BLaER1 (cell line): ENCODE measurements around the gene KDM1A.

Source experiments
- H3K27ac ChIP-seq: shearing (Covaris generic); formaldehyde crosslinking; 2 replicates; pipeline ENCODE4 v1.8.1; 2022
- H3K27me3 ChIP-seq: shearing (Covaris generic); formaldehyde crosslinking; 2 replicates; pipeline ENCODE4 v1.8.1; 2022
- H3K36me3 ChIP-seq: shearing (Covaris generic); formaldehyde crosslinking; 2 replicates; pipeline ENCODE4 v1.8.1; 2022
- H3K4me1 ChIP-seq: shearing (Covaris generic); formaldehyde crosslinking; 2 replicates; pipeline ENCODE4 v1.8.1; 2022
- H3K4me2 ChIP-seq: shearing (Covaris generic); formaldehyde crosslinking; 2 replicates; pipeline ENCODE4 v1.8.1; 2022
- H3K4me3 ChIP-seq: shearing (Covaris generic); formaldehyde crosslinking; 2 replicates; pipeline ENCODE4 v1.8.1; 2022
- H3K9ac ChIP-seq: shearing (Covaris generic); formaldehyde crosslinking; 2 replicates; pipeline ENCODE4 v1.8.1; 2022
- H3K9me3 ChIP-seq: shearing (Covaris generic); formaldehyde crosslinking; 2 replicates; pipeline ENCODE4 v1.8.1; 2022
- H4K20me1 ChIP-seq: shearing (Covaris generic); formaldehyde crosslinking; 2 replicates; pipeline ENCODE4 v1.8.1; 2022
- Cebpa-rat ChIP-seq: shearing (Covaris generic); IDR thresholded peaks from 2 replicates; pipeline ENCODE4 v1.8.1; 2022

KDM1A gene

DNA sequence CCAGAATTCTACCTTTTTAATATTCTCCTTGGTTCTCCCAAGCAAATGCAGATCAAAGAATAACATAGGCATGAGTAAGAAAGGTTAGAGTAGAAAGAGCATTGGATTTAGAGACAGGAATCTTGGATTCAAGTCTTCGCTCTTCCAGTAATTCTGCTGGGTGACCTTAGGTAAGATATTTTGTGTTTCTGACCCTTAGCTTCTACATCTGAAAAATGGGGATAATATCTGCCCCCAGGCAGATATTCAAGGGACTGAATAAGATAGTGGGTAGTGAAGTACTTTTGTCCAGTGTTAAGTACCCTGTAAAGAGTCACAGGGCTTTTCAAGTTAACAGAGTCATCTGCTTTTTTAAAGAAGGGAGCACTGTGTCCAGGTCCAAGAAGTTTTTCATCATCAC, 70.8 kb downstream of the KDM1A start:
- no peak for TF ChIP-seq Cebpa-rat
- Histone ChIP-seq H3K27me3 (no peaks in the 10 kb centered on the region), H3K36me3 (peaks cover 94% of the 10 kb centered on the region), H3K4me3 (no peak overlapping the region), H3K9ac (no peak overlapping the region), H4K20me1 (peaks cover 74% of the 10 kb centered on the region), H3K9me3 (no peaks in the 10 kb centered on the region), H3K4me2 (no peak overlapping the region), H3K27ac (no peak overlapping the region), H3K4me1 (no peaks in the 10 kb centered on the region)

DNA sequence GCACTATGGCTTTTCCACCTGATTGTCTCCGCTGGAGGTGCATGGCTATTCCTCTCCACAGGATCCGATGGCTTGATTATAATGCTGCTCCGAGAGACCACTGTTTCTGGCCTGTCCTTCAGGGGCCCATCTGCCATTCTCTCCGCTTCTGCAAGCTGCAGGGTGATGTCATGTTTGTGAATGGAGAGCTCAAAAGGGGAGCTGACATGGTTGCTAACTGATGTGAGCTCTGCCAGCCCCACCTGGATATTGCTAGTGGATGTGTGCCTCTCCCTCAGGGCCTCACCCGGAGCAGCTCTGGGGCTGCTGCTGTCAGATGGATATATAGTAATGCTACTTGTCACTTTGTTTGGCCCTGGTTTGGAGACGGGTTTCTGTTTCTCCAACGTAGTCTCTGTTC, 72.3 kb downstream of the KDM1A start:
- no peak overlapping the region for H3K4me3 ChIP-seq
- no peak overlapping the region for H3K27ac ChIP-seq
- no peak overlapping the region for H3K9ac ChIP-seq
- no peak for TF ChIP-seq Cebpa-rat
- no peaks in the 10 kb centered on the region for H3K4me1 ChIP-seq
- H3K36me3 ChIP-seq = peaks cover 83% of the 10 kb centered on the region
- H3K9me3 ChIP-seq = no peaks in the 10 kb centered on the region
- no peaks in the 10 kb centered on the region for H3K27me3 ChIP-seq
- H3K4me2 ChIP-seq = no peak overlapping the region
- peaks cover 72% of the 10 kb centered on the region for H4K20me1 ChIP-seq

- Histone ChIP-seq H4K20me1 (peaks cover 72% of the 10 kb centered on the region), H3K9ac (no peak overlapping the region), H3K4me2 (no peak overlapping the region), H3K36me3 (peaks cover 83% of the 10 kb centered on the region), H3K27me3 (no peaks in the 10 kb centered on the region), H3K27ac (no peak overlapping the region), H3K4me3 (no peak overlapping the region), H3K9me3 (no peaks in the 10 kb centered on the region), H3K4me1 (no peaks in the 10 kb centered on the region)
- no peak for TF ChIP-seq Cebpa-rat
These were observed 73.2 kb downstream of the KDM1A start for GRCh38 chr1:23092447-23092846.

GRCh38 chr1:23097316-23097715, 78.0 kb downstream of the KDM1A start:
- H3K9ac ChIP-seq = no peak overlapping the region
- H3K36me3 ChIP-seq = peaks cover 39% of the 10 kb centered on the region
- peaks cover 36% of the 10 kb centered on the region for H3K4me1 ChIP-seq
- H3K9me3 ChIP-seq = no peaks in the 10 kb centered on the region
- no peaks in the 10 kb centered on the region for H3K27me3 ChIP-seq
- H4K20me1 ChIP-seq = peaks cover 76% of the 10 kb centered on the region
- TF ChIP-seq Cebpa-rat = no peak
- H3K4me2 ChIP-seq = no peak overlapping the region
- no peak overlapping the region for H3K4me3 ChIP-seq
- H3K27ac ChIP-seq = no peak overlapping the region

GRCh38 chr1:23098463-23099170, 79.3 kb downstream of the KDM1A start:
- Histone ChIP-seq H3K27ac (no peak overlapping the region), H4K20me1 (peaks cover 88% of the 10 kb centered on the region), H3K27me3 (no peaks in the 10 kb centered on the region), H3K4me3 (no peak overlapping the region), H3K9ac (no peak overlapping the region), H3K9me3 (no peaks in the 10 kb centered on the region), H3K4me2 (peak overlapping the region; percentile 37; the same call in 1 of the 2 replicates), H3K4me1 (peaks cover 48% of the 10 kb centered on the region), H3K36me3 (peaks cover 29% of the 10 kb centered on the region)
- TF ChIP-seq Cebpa-rat = no peak

- Histone ChIP-seq H3K4me1 (peaks cover 51% of the 10 kb centered on the region), H3K27ac (no peak overlapping the region)
These were observed 79.9 kb downstream of the KDM1A start for GRCh38 chr1:23099171-23099536.

DNA sequence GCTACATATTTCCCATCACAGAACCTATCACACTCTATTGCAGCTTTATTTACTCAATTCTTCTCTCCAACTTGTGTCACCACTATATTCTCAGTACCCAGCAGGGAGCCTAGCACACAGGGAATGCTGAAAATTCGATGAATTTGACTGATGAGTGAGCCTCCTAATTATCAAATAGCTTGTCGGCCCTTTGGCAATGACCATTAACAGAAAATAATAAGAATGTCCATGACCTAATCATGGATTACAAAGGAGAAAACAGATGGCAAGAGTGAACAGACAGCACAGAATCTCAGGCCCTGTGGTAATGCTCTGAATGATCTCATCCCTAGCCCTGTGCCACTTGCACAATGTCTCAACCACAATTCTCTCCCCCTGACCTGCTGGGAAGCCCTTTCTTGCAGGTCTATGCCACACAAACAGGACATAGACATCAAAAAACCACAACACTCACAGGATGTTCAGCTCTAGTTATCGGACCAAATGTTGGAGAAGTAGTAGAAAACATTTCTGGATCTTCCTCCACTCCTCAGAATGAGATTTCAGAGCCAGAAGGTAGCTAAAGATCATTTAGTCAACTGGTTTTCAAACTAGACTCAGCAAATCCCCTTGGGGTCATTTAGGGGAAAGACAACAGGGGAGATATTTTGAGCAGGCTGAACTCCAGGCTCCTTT, 80.9 kb downstream of the KDM1A start:
- Histone ChIP-seq H3K27me3 (no peaks in the 10 kb centered on the region), H3K4me2 (peak overlapping the region; percentile 56), H3K27ac (peak overlapping the region; percentile 39; the same call in 1 of the 2 replicates), H3K36me3 (peaks cover 34% of the 10 kb centered on the region), H3K4me1 (peaks cover 54% of the 10 kb centered on the region), H3K9me3 (no peaks in the 10 kb centered on the region), H4K20me1 (peaks cover 91% of the 10 kb centered on the region), H3K4me3 (no peak overlapping the region), H3K9ac (peak overlapping the region; percentile 20; the same call in 1 of the 2 replicates)
- peak; percentile 95 for TF ChIP-seq Cebpa-rat

More at GRCh38 chr1:23099171-23099536, 79.9 kb downstream of the KDM1A start:
- TF ChIP-seq Cebpa-rat = no peak
- Histone ChIP-seq H3K9ac (no peak overlapping the region), H3K4me3 (no peak overlapping the region), H4K20me1 (peaks cover 90% of the 10 kb centered on the region), H3K27me3 (no peaks in the 10 kb centered on the region), H3K36me3 (peaks cover 28% of the 10 kb centered on the region), H3K9me3 (no peaks in the 10 kb centered on the region), H3K4me2 (peak overlapping the region; percentile 37; the same call in 1 of the 2 replicates)

DNA sequence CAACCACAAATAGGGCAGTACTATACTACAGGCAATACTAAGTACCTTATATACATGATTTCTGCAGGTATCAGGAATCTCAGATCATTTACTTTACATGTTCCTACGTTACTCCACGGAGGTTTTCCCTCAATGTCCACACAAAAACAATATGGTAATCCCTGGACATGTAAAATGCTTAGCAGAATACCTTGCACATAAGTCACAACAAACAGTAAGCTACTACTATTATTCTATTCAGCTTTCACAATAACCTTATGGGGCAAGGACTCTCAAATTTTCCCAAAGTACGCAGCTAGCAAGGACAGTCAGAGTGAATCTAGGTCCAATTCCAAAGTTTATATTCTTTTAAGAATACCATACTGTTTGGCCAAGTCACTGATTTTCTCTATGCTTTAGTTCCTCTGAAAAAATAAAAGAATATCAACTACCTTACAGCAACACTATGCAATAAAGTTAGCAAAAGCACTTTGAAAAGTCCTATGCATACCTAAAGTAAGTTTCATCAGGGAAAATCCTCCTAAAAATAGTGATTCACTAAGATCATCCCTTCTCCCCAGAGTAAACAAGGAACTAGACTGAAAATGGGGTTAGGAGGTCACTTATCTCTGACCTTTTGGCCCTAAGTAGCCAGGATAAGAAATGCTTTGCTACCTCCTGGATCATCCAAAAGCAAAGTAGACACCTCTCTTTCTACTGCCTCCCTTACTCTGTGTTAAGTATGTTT, 82.0 kb downstream of the KDM1A start:
- peaks cover 93% of the 10 kb centered on the region for H4K20me1 ChIP-seq
- no peaks in the 10 kb centered on the region for H3K9me3 ChIP-seq
- H3K27me3 ChIP-seq = no peaks in the 10 kb centered on the region
- H3K9ac ChIP-seq = no peak overlapping the region
- H3K4me3 ChIP-seq = no peak overlapping the region
- no peak for TF ChIP-seq Cebpa-rat
- H3K4me1 ChIP-seq = peaks cover 54% of the 10 kb centered on the region
- peaks cover 38% of the 10 kb centered on the region for H3K36me3 ChIP-seq
- H3K27ac ChIP-seq = no peak overlapping the region
- H3K4me2 ChIP-seq = peak overlapping the region; percentile 56

- no peak for TF ChIP-seq Cebpa-rat
- H3K27ac ChIP-seq = no peak overlapping the region
- H3K27me3 ChIP-seq = no peaks in the 10 kb centered on the region
- H3K36me3 ChIP-seq = peaks cover 38% of the 10 kb centered on the region
- H4K20me1 ChIP-seq = peaks cover 93% of the 10 kb centered on the region
- H3K9me3 ChIP-seq = no peaks in the 10 kb centered on the region
- H3K4me3 ChIP-seq = no peak overlapping the region
- H3K9ac ChIP-seq = no peak overlapping the region
- H3K4me1 ChIP-seq = peaks cover 54% of the 10 kb centered on the region
- peak overlapping the region; percentile 56 for H3K4me2 ChIP-seq
These were observed 82.6 kb downstream of the KDM1A start for GRCh38 chr1:23101887-23102286.

- H3K27me3 ChIP-seq = no peaks in the 10 kb centered on the region
- H4K20me1 ChIP-seq = peaks cover 90% of the 10 kb centered on the region
- TF ChIP-seq Cebpa-rat = no peak
- H3K4me3 ChIP-seq = no peak overlapping the region
- H3K9me3 ChIP-seq = no peaks in the 10 kb centered on the region
- no peak overlapping the region for H3K27ac ChIP-seq
- H3K4me1 ChIP-seq = peaks cover 54% of the 10 kb centered on the region
- peaks cover 38% of the 10 kb centered on the region for H3K36me3 ChIP-seq
- no peak overlapping the region for H3K9ac ChIP-seq
- H3K4me2 ChIP-seq = peak overlapping the region; percentile 56
These were observed 83.0 kb downstream of the KDM1A start for GRCh38 chr1:23102289-23102688.
